Measurements from ENCODE around the gene HIVEP3.

- TF ChIP-seq, protein P1, sequence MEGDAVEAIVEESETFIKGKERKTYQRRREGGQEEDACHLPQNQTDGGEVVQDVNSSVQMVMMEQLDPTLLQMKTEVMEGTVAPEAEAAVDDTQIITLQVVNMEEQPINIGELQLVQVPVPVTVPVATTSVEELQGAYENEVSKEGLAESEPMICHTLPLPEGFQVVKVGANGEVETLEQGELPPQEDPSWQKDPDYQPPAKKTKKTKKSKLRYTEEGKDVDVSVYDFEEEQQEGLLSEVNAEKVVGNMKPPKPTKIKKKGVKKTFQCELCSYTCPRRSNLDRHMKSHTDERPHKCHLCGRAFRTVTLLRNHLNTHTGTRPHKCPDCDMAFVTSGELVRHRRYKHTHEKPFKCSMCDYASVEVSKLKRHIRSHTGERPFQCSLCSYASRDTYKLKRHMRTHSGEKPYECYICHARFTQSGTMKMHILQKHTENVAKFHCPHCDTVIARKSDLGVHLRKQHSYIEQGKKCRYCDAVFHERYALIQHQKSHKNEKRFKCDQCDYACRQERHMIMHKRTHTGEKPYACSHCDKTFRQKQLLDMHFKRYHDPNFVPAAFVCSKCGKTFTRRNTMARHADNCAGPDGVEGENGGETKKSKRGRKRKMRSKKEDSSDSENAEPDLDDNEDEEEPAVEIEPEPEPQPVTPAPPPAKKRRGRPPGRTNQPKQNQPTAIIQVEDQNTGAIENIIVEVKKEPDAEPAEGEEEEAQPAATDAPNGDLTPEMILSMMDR (IDR thresholded peaks at IDR 0.05; ENCODE audit: low read length), result no peak
- TF ChIP-seq EZH2 (IDR thresholded peaks at IDR 0.05; ENCODE audit: borderline replicate concordance, low read length), result no peak
Observed at GRCh38 chr1:41718497-41718896, 200.2 kb downstream of the HIVEP3 start.

Measured in OCI-LY1 (cell line).